HepG2 (cell line): ENCODE data around the gene FAT1. TPM values are rescaled to one million over a fixed set of nuclear protein-coding genes. Genes with fewer than 3 reads are reported as not detected.

Experiments used
- ATAD3A ChIP-seq: sonication (generic); formaldehyde crosslinking; IDR thresholded peaks from 2 replicates; pipeline ENCODE4 v1.4.0; 2020; ENCODE audit warnings: missing genetic modification reagents
- SMAD9 ChIP-seq: sonication (generic); formaldehyde crosslinking; IDR thresholded peaks from 2 replicates; pipeline ENCODE4 v1.5.1; 2020; ENCODE audit warnings: mild to moderate bottlenecking, missing genetic modification reagents
- TP53 ChIP-seq: sonication (generic); formaldehyde crosslinking; conservative IDR thresholded peaks from 2 replicates; pipeline ENCODE4 v1.4.0; 2020; ENCODE audit warnings: missing genetic modification reagents
- ZNF501 ChIP-seq: sonication (generic); formaldehyde crosslinking; IDR thresholded peaks from 2 replicates; pipeline ENCODE4 v1.5.1; 2020; ENCODE audit warnings: mild to moderate bottlenecking, moderate library complexity, missing genetic modification reagents
- ZNF605 ChIP-seq: sonication (generic); formaldehyde crosslinking; IDR thresholded peaks from 2 replicates; pipeline ENCODE4 v1.8.0; 2022; ENCODE audit warnings: mild to moderate bottlenecking, missing genetic modification reagents
- polyA plus RNA-seq, 8 experiments: library from polyadenylated mRNA; depleted of rRNA in 3 of 8; stranded (reverse) in 7 of 8; unstranded in 1 of 8; fragments of >200 nt; fragmentation: Illumina TruSeq in 4 of 8; extraction: Trizol in 4 of 8; gene quantifications; 2 replicates each; pipeline versions ENCODE4 v1.2.1 to v1.2.3, GENCODE V29; 2011 to 2016; ENCODE audit warnings: low read depth in 4 of 8, missing spikeins in 1 of 8, mixed read lengths in 1 of 8; ENCODE audit not compliant: insufficient read depth in 1 of 8
- total RNA-seq, 5 experiments: library from RNA; depleted of rRNA; stranded (reverse); fragments of >200 nt; fragmentation: Illumina TruSeq; extraction: Trizol; gene quantifications; 2 replicates each; pipeline ENCODE4 v1.2.3, GENCODE V29; 2016; ENCODE audit warnings: low read depth in 1 of 5
- TF ChIP-seq, protein P1 (sequence below): sonication (generic); formaldehyde crosslinking; IDR thresholded peaks from 2 replicates; pipeline ENCODE4 v1.8.0; 2022; ENCODE audit warnings: mild to moderate bottlenecking, missing genetic modification reagents, moderate library complexity
- TF ChIP-seq, protein P2 (sequence below): sonication (generic); formaldehyde crosslinking; IDR thresholded peaks from 2 replicates; pipeline ENCODE4 v1.5.0; 2020; ENCODE audit warnings: mild to moderate bottlenecking, missing genetic modification reagents
- TF ChIP-seq, protein P3 (sequence below): sonication (generic); formaldehyde crosslinking; IDR thresholded peaks from 2 replicates; pipeline ENCODE4 v1.9.0; 2021; ENCODE audit warnings: mild to moderate bottlenecking, missing genetic modification reagents
- TF ChIP-seq, protein P4 (sequence below): sonication (generic); formaldehyde crosslinking; IDR thresholded peaks from 2 replicates; pipeline ENCODE4 v1.4.0; 2020; ENCODE audit warnings: missing genetic modification reagents, borderline replicate concordance
- TF ChIP-seq, protein P5 (sequence below): sonication (generic); formaldehyde crosslinking; IDR thresholded peaks from 2 replicates; pipeline ENCODE4 v1.4.0; 2020; ENCODE audit warnings: mild to moderate bottlenecking, missing genetic modification reagents

The FAT1 gene
- total and polyA plus RNA-seq, 2 of the 13 experiments (the other 11 are each of a cell fraction or from before 2014, with no cell fraction given), result 185 to 216 TPM

DNA sequence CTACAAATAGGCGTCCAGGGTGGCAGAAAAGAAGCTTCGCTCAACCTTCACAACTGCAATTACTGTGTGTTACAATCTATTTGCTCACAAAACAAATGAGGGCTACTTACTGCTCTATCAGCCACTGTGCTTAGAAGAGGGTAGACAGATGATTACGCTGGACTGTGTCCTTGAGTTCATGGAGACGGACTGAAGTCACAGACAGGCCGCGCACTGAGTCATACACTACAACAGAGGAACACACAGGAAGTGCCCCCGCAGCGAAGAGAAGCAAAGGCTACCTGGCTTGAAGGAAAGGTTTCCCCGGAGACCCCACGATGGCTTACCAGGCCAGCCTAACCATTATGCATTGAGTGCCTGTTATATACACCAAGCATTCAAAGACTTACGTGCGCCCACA, 25.6 kb downstream of the FAT1 start (continued):
- TF ChIP-seq, protein P1, sequence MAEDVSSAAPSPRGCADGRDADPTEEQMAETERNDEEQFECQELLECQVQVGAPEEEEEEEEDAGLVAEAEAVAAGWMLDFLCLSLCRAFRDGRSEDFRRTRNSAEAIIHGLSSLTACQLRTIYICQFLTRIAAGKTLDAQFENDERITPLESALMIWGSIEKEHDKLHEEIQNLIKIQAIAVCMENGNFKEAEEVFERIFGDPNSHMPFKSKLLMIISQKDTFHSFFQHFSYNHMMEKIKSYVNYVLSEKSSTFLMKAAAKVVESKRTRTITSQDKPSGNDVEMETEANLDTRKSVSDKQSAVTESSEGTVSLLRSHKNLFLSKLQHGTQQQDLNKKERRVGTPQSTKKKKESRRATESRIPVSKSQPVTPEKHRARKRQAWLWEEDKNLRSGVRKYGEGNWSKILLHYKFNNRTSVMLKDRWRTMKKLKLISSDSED (CRISPR knock-in tag), result no peak
- TF ChIP-seq, protein P2, sequence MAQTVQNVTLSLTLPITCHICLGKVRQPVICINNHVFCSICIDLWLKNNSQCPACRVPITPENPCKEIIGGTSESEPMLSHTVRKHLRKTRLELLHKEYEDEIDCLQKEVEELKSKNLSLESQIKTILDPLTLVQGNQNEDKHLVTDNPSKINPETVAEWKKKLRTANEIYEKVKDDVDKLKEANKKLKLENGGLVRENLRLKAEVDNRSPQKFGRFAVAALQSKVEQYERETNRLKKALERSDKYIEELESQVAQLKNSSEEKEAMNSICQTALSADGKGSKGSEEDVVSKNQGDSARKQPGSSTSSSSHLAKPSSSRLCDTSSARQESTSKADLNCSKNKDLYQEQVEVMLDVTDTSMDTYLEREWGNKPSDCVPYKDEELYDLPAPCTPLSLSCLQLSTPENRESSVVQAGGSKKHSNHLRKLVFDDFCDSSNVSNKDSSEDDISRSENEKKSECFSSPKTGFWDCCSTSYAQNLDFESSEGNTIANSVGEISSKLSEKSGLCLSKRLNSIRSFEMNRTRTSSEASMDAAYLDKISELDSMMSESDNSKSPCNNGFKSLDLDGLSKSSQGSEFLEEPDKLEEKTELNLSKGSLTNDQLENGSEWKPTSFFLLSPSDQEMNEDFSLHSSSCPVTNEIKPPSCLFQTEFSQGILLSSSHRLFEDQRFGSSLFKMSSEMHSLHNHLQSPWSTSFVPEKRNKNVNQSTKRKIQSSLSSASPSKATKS (CRISPR knock-in tag), result no peak
- TF ChIP-seq, protein P3, sequence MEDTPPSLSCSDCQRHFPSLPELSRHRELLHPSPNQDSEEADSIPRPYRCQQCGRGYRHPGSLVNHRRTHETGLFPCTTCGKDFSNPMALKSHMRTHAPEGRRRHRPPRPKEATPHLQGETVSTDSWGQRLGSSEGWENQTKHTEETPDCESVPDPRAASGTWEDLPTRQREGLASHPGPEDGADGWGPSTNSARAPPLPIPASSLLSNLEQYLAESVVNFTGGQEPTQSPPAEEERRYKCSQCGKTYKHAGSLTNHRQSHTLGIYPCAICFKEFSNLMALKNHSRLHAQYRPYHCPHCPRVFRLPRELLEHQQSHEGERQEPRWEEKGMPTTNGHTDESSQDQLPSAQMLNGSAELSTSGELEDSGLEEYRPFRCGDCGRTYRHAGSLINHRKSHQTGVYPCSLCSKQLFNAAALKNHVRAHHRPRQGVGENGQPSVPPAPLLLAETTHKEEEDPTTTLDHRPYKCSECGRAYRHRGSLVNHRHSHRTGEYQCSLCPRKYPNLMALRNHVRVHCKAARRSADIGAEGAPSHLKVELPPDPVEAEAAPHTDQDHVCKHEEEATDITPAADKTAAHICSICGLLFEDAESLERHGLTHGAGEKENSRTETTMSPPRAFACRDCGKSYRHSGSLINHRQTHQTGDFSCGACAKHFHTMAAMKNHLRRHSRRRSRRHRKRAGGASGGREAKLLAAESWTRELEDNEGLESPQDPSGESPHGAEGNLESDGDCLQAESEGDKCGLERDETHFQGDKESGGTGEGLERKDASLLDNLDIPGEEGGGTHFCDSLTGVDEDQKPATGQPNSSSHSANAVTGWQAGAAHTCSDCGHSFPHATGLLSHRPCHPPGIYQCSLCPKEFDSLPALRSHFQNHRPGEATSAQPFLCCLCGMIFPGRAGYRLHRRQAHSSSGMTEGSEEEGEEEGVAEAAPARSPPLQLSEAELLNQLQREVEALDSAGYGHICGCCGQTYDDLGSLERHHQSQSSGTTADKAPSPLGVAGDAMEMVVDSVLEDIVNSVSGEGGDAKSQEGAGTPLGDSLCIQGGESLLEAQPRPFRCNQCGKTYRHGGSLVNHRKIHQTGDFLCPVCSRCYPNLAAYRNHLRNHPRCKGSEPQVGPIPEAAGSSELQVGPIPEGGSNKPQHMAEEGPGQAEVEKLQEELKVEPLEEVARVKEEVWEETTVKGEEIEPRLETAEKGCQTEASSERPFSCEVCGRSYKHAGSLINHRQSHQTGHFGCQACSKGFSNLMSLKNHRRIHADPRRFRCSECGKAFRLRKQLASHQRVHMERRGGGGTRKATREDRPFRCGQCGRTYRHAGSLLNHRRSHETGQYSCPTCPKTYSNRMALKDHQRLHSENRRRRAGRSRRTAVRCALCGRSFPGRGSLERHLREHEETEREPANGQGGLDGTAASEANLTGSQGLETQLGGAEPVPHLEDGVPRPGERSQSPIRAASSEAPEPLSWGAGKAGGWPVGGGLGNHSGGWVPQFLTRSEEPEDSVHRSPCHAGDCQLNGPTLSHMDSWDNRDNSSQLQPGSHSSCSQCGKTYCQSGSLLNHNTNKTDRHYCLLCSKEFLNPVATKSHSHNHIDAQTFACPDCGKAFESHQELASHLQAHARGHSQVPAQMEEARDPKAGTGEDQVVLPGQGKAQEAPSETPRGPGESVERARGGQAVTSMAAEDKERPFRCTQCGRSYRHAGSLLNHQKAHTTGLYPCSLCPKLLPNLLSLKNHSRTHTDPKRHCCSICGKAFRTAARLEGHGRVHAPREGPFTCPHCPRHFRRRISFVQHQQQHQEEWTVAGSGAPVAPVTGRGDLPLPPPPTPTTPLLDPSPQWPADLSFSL (CRISPR knock-in tag), result peak; percentile 64; the same call in 1 of the 2 replicates
- TF ChIP-seq TP53 (CRISPR knock-in tag) (no peak), SMAD9 (CRISPR knock-in tag) (no peak), ATAD3A (CRISPR knock-in tag) (no peak), ZNF605 (CRISPR knock-in tag) (peak; percentile 68), ZNF501 (peak; percentile 49; the same call in 1 of the 2 replicates)
- TF ChIP-seq, protein P4, sequence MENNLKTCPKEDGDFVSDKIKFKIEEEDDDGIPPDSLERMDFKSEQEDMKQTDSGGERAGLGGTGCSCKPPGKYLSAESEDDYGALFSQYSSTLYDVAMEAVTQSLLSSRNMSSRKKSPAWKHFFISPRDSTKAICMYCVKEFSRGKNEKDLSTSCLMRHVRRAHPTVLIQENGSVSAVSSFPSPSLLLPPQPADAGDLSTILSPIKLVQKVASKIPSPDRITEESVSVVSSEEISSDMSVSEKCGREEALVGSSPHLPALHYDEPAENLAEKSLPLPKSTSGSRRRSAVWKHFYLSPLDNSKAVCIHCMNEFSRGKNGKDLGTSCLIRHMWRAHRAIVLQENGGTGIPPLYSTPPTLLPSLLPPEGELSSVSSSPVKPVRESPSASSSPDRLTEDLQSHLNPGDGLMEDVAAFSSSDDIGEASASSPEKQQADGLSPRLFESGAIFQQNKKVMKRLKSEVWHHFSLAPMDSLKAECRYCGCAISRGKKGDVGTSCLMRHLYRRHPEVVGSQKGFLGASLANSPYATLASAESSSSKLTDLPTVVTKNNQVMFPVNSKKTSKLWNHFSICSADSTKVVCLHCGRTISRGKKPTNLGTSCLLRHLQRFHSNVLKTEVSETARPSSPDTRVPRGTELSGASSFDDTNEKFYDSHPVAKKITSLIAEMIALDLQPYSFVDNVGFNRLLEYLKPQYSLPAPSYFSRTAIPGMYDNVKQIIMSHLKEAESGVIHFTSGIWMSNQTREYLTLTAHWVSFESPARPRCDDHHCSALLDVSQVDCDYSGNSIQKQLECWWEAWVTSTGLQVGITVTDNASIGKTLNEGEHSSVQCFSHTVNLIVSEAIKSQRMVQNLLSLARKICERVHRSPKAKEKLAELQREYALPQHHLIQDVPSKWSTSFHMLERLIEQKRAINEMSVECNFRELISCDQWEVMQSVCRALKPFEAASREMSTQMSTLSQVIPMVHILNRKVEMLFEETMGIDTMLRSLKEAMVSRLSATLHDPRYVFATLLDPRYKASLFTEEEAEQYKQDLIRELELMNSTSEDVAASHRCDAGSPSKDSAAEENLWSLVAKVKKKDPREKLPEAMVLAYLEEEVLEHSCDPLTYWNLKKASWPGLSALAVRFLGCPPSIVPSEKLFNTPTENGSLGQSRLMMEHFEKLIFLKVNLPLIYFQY (CRISPR knock-in tag), result no peak
- TF ChIP-seq, protein P5, sequence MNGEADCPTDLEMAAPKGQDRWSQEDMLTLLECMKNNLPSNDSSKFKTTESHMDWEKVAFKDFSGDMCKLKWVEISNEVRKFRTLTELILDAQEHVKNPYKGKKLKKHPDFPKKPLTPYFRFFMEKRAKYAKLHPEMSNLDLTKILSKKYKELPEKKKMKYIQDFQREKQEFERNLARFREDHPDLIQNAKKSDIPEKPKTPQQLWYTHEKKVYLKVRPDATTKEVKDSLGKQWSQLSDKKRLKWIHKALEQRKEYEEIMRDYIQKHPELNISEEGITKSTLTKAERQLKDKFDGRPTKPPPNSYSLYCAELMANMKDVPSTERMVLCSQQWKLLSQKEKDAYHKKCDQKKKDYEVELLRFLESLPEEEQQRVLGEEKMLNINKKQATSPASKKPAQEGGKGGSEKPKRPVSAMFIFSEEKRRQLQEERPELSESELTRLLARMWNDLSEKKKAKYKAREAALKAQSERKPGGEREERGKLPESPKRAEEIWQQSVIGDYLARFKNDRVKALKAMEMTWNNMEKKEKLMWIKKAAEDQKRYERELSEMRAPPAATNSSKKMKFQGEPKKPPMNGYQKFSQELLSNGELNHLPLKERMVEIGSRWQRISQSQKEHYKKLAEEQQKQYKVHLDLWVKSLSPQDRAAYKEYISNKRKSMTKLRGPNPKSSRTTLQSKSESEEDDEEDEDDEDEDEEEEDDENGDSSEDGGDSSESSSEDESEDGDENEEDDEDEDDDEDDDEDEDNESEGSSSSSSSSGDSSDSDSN, result 0 out of 2 replicates have a peak, but pooled peaks have one; percentile 29
